ENCODE measurements around the gene SND1. TPM values are rescaled to one million over a fixed set of nuclear protein-coding genes. Genes with fewer than 3 reads are reported as not detected.
A peak's percentile ranks its signal among the peaks of the same experiment; 100 is the strongest.

SND1 gene
- total RNA-seq, 6 experiments from 2014 or later, result 77.5 to 150 (median 126) TPM

- intact Hi-C loops (cut with DNase I), result no loop called here
- WGBS (ENCODE audit: insufficient coverage, low coverage, low lambda C conversion rate, missing lambda C conversion rate), result 74% methylated on average over 4 of the region's 4 CpGs
- DNase-seq (no peak), ATAC-seq (peak in 1 of 4 donors; percentile 10)
- Histone ChIP-seq H3K4me3 (no peak overlapping the region), H3K27ac (no peak overlapping the region), H3K4me1 (no peaks in the 10 kb centered on the region), H3K36me3 (peaks cover 0 to under 1% (median 0%) of the 10 kb centered on the region in 4 donors), H3K27me3 (no peaks in the 10 kb centered on the region), H3K9me3 (no peaks in the 10 kb centered on the region)
- no peak for TF ChIP-seq POLR2A (IDR thresholded peaks at IDR 0.05)
- TF ChIP-seq, protein P1, sequence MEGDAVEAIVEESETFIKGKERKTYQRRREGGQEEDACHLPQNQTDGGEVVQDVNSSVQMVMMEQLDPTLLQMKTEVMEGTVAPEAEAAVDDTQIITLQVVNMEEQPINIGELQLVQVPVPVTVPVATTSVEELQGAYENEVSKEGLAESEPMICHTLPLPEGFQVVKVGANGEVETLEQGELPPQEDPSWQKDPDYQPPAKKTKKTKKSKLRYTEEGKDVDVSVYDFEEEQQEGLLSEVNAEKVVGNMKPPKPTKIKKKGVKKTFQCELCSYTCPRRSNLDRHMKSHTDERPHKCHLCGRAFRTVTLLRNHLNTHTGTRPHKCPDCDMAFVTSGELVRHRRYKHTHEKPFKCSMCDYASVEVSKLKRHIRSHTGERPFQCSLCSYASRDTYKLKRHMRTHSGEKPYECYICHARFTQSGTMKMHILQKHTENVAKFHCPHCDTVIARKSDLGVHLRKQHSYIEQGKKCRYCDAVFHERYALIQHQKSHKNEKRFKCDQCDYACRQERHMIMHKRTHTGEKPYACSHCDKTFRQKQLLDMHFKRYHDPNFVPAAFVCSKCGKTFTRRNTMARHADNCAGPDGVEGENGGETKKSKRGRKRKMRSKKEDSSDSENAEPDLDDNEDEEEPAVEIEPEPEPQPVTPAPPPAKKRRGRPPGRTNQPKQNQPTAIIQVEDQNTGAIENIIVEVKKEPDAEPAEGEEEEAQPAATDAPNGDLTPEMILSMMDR (IDR thresholded peaks at IDR 0.05), result no peak
These were observed 334.9 kb downstream of the SND1 start for GRCh38 chr7:127986581-127987521.

- DNase-seq (no peak), ATAC-seq (no peak)
- Histone ChIP-seq H3K4me1 (no peaks in the 10 kb centered on the region), H3K27me3 (no peaks in the 10 kb centered on the region), H3K9me3 (no peaks in the 10 kb centered on the region), H3K27ac (no peak overlapping the region), H3K36me3 (peaks cover 0 to 10% (median 2%) of the 10 kb centered on the region in 4 donors), H3K4me3 (no peak overlapping the region)
- TF ChIP-seq POLR2A (IDR thresholded peaks at IDR 0.05), result no peak
- TF ChIP-seq, protein P1 (IDR thresholded peaks at IDR 0.05), result no peak
- WGBS (ENCODE audit: insufficient coverage, low coverage, low lambda C conversion rate, missing lambda C conversion rate), result 79% methylated on average over 1 of the region's 1 CpG
- intact Hi-C loops (cut with DNase I), result no loop called here
These were observed 336.8 kb downstream of the SND1 start for GRCh38 chr7:127988751-127989150.

- 90% methylated on average over 6 of the region's 6 CpGs for WGBS (ENCODE audit: insufficient coverage, low coverage, low lambda C conversion rate, missing lambda C conversion rate)
- TF ChIP-seq, protein P1 (IDR thresholded peaks at IDR 0.05), result no peak
- TF ChIP-seq POLR2A (IDR thresholded peaks at IDR 0.05), result no peak
- intact Hi-C loops (cut with DNase I), result no loop called here
- no peak for DNase-seq
- peak in 1 of 4 donors; percentile 10 for ATAC-seq
- no peaks in the 10 kb centered on the region for H3K9me3 ChIP-seq
- peaks cover 0 to 10% (median 2%) of the 10 kb centered on the region in 4 donors for H3K4me1 ChIP-seq
- H3K36me3 ChIP-seq, result peaks cover 0 to 10% (median 2%) of the 10 kb centered on the region in 4 donors
- no peaks in the 10 kb centered on the region for H3K27me3 ChIP-seq
- no peak overlapping the region for H3K4me3 ChIP-seq
- H3K27ac ChIP-seq, result no peak overlapping the region
These were observed 341.3 kb downstream of the SND1 start for GRCh38 chr7:127993317-127993716.

DNA sequence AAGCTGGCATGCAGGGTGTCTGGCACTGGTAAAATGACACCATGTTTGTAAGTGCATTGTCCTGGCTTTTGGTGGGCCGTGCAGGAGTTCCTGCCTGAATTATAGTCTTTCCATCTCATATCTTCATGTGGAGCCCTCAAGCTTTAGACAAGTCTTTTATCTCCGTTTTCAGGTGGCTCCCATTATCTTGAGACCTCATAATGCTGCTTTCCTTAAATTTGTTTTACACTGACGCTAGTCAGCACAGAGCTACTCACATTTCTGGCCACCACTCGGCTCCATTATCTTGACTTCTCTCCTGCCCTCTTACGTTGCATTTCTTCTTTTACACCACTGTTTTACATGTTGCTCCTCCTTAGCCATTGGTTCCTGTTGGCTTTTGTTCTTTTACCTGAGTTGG is 342.0 kb downstream of the SND1 start:
- H3K27ac ChIP-seq, result no peak overlapping the region
- 100% methylated on average over 5 of the region's 5 CpGs for WGBS (ENCODE audit: insufficient coverage, low coverage, low lambda C conversion rate, missing lambda C conversion rate)
- no peaks in the 10 kb centered on the region for H3K9me3 ChIP-seq
- peaks cover 0 to 10% (median 2%) of the 10 kb centered on the region in 4 donors for H3K36me3 ChIP-seq
- no peaks in the 10 kb centered on the region for H3K27me3 ChIP-seq
- H3K4me1 ChIP-seq, result peaks cover 0 to 10% (median 2%) of the 10 kb centered on the region in 4 donors
- intact Hi-C loops (cut with DNase I), result no loop called here
- no peak for TF ChIP-seq POLR2A (IDR thresholded peaks at IDR 0.05)
- TF ChIP-seq, protein P1 (IDR thresholded peaks at IDR 0.05), result no peak
- ATAC-seq (no peak), DNase-seq (no peak)
- no peak overlapping the region for H3K4me3 ChIP-seq

Data from right lobe of liver (tissue), 6 donors.